WTC11 (cell line): ENCODE measurements around the gene NPTN. TPM values are rescaled to one million over a fixed set of nuclear protein-coding genes. Genes with fewer than 3 reads are reported as not detected.
"Not testable (repeated sequence)": the region's sequence is repeated elsewhere in the genome, so short reads cannot be mapped to it uniquely, and the experiment has no call there.

Experiments
- ATAC-seq: fragments of 200-7000 bp; cut with Tn5 transposase; 2 replicates; pipeline ENCODE4 v1.10.0; 2021; ENCODE audit warnings: mild to moderate bottlenecking, moderate library complexity
- CTCF ChIA-PET: fragments of 300-600 bp; sonication (Branson Sonifier 250); formaldehyde crosslinking; loops from one replicate; lab custom pipeline; 2021; ENCODE audit warnings: antibody characterized with exemption; lab: Charles Lee
- POLR2A ChIA-PET: fragments of 350-600 bp; sonication (Branson Sonifier 250); formaldehyde crosslinking; loops from one replicate; lab custom pipeline; 2021; ENCODE audit warnings: antibody characterized with exemption; lab: Charles Lee
- DNase-seq: peaks from one replicate; pipeline ENCODE4 v3.0.0; 2021; ENCODE audit warnings: low spot score
- H3K27ac Mint-ChIP-seq: 2 replicates; pipeline ENCODE4 v1.8.0; 2021; ENCODE audit warnings: mixed read lengths
- H3K27me3 Mint-ChIP-seq: 2 replicates; pipeline ENCODE4 v1.8.0; 2021; ENCODE audit warnings: low read depth, mild to moderate bottlenecking, moderate library complexity, mixed read lengths
- H3K36me3 Mint-ChIP-seq: 2 replicates; pipeline ENCODE4 v1.8.0; 2021; ENCODE audit warnings: mixed read lengths
- H3K4me1 Mint-ChIP-seq: 2 replicates; pipeline ENCODE4 v1.8.0; 2022; ENCODE audit warnings: mixed read lengths
- H3K4me3 Mint-ChIP-seq: 2 replicates; pipeline ENCODE4 v1.8.0; 2021; ENCODE audit warnings: mild to moderate bottlenecking, moderate library complexity, mixed read lengths
- H3K9me3 Mint-ChIP-seq: 2 replicates; pipeline ENCODE4 v1.8.0; 2021; ENCODE audit warnings: mixed read lengths
- AFF4 ChIP-seq: sonication (generic); formaldehyde crosslinking; IDR thresholded peaks from 2 replicates; pipeline ENCODE4 v1.8.1; 2023; ENCODE audit warnings: mild to moderate bottlenecking, missing genetic modification reagents, borderline replicate concordance
- CREM ChIP-seq: sonication (generic); formaldehyde crosslinking; IDR thresholded peaks from 2 replicates; pipeline ENCODE4 v1.8.1; 2022; ENCODE audit warnings: mild to moderate bottlenecking, missing genetic modification reagents, moderate library complexity
- CTCF ChIP-seq: fragments of 200-600 bp; IDR thresholded peaks from 2 replicates; pipeline ENCODE4 v1.8.0; 2022; ENCODE audit warnings: antibody characterized with exemption
- ELF4 ChIP-seq: sonication (generic); formaldehyde crosslinking; IDR thresholded peaks from 2 replicates; pipeline ENCODE4 v1.8.1; 2022; ENCODE audit warnings: low read depth, mild to moderate bottlenecking, moderate library complexity, missing genetic modification reagents
- FOXJ3 ChIP-seq: sonication (generic); formaldehyde crosslinking; IDR thresholded peaks from 2 replicates; pipeline ENCODE4 v1.9.0; 2021; ENCODE audit warnings: missing genetic modification reagents, mild to moderate bottlenecking, borderline replicate concordance
- GABPB1 ChIP-seq: sonication (generic); formaldehyde crosslinking; IDR thresholded peaks from 2 replicates; pipeline ENCODE4 v1.8.1; 2023; ENCODE audit warnings: mild to moderate bottlenecking, missing genetic modification reagents
- HMGXB4 ChIP-seq: sonication (generic); formaldehyde crosslinking; IDR thresholded peaks from 2 replicates; pipeline ENCODE4 v1.8.1; 2023; ENCODE audit warnings: mild to moderate bottlenecking, moderate library complexity, missing genetic modification reagents
- JUN ChIP-seq: sonication (generic); formaldehyde crosslinking; IDR thresholded peaks from 2 replicates; pipeline ENCODE4 v1.8.0; 2023; ENCODE audit warnings: mild to moderate bottlenecking, missing genetic modification reagents
- total RNA-seq: library from RNA; stranded (reverse); gene quantifications from 3 replicates; pipeline ENCODE4 v1.2.3, GENCODE V29; 2021
- TF ChIP-seq, protein P1 (sequence below): sonication (generic); formaldehyde crosslinking; IDR thresholded peaks from 2 replicates; pipeline ENCODE4 v1.8.0; 2022; ENCODE audit warnings: mild to moderate bottlenecking, missing genetic modification reagents
- TF ChIP-seq, protein P2 (sequence below): sonication (generic); formaldehyde crosslinking; IDR thresholded peaks from 2 replicates; pipeline ENCODE4 v1.8.1; 2022; ENCODE audit warnings: low read depth, mild to moderate bottlenecking, moderate library complexity, missing genetic modification reagents, borderline replicate concordance
- TF ChIP-seq, protein P3 (sequence below): sonication (generic); formaldehyde crosslinking; IDR thresholded peaks from 2 replicates; pipeline ENCODE4 v1.8.0; 2022; ENCODE audit warnings: mild to moderate bottlenecking, missing genetic modification reagents
- TF ChIP-seq, protein P4 (sequence below): fragments of 250-450 bp; sonication (Bioruptor Pico); IDR thresholded peaks from 2 replicates; pipeline ENCODE4 v1.9.0; 2021; ENCODE audit warnings: mild to moderate bottlenecking

The NPTN gene
- total RNA-seq, 1 experiment from 2014 or later: 116 TPM

GRCh38 chr15:73647259-73648013 lies 14.2 kb upstream of the NPTN start:
- ATAC-seq: no peak
- ChIA-PET CTCF (interaction anchor here (1.3 kb wide), 2 partner anchors 11 to 30 kb away, joined by 4 to 13 read pairs; no protein-coding TSS in a partner anchor), POLR2A (no interaction called here)
- no peak overlapping the region for H3K27ac Mint-ChIP-seq
- TF ChIP-seq, protein P1, sequence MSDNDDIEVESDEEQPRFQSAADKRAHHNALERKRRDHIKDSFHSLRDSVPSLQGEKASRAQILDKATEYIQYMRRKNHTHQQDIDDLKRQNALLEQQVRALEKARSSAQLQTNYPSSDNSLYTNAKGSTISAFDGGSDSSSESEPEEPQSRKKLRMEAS (CRISPR knock-in tag): no peak
- TF ChIP-seq GABPB1 (CRISPR knock-in tag): no peak
- no peak for TF ChIP-seq ELF4 (CRISPR knock-in tag)
- TF ChIP-seq, protein P2, sequence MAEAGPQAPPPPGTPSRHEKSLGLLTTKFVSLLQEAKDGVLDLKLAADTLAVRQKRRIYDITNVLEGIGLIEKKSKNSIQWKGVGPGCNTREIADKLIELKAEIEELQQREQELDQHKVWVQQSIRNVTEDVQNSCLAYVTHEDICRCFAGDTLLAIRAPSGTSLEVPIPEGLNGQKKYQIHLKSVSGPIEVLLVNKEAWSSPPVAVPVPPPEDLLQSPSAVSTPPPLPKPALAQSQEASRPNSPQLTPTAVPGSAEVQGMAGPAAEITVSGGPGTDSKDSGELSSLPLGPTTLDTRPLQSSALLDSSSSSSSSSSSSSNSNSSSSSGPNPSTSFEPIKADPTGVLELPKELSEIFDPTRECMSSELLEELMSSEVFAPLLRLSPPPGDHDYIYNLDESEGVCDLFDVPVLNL (CRISPR knock-in tag): no peak
- no peak for TF ChIP-seq AFF4
- TF ChIP-seq CTCF: no peak
- no peak for TF ChIP-seq HMGXB4 (CRISPR knock-in tag)
- TF ChIP-seq FOXJ3 (CRISPR knock-in tag): no peak
- TF ChIP-seq, protein P3, sequence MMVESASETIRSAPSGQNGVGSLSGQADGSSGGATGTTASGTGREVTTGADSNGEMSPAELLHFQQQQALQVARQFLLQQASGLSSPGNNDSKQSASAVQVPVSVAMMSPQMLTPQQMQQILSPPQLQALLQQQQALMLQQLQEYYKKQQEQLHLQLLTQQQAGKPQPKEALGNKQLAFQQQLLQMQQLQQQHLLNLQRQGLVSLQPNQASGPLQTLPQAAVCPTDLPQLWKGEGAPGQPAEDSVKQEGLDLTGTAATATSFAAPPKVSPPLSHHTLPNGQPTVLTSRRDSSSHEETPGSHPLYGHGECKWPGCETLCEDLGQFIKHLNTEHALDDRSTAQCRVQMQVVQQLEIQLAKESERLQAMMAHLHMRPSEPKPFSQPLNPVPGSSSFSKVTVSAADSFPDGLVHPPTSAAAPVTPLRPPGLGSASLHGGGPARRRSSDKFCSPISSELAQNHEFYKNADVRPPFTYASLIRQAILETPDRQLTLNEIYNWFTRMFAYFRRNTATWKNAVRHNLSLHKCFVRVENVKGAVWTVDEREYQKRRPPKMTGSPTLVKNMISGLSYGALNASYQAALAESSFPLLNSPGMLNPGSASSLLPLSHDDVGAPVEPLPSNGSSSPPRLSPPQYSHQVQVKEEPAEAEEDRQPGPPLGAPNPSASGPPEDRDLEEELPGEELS (CRISPR knock-in tag): no peak
- TF ChIP-seq JUN (CRISPR knock-in tag): no peak
- TF ChIP-seq, protein P4, sequence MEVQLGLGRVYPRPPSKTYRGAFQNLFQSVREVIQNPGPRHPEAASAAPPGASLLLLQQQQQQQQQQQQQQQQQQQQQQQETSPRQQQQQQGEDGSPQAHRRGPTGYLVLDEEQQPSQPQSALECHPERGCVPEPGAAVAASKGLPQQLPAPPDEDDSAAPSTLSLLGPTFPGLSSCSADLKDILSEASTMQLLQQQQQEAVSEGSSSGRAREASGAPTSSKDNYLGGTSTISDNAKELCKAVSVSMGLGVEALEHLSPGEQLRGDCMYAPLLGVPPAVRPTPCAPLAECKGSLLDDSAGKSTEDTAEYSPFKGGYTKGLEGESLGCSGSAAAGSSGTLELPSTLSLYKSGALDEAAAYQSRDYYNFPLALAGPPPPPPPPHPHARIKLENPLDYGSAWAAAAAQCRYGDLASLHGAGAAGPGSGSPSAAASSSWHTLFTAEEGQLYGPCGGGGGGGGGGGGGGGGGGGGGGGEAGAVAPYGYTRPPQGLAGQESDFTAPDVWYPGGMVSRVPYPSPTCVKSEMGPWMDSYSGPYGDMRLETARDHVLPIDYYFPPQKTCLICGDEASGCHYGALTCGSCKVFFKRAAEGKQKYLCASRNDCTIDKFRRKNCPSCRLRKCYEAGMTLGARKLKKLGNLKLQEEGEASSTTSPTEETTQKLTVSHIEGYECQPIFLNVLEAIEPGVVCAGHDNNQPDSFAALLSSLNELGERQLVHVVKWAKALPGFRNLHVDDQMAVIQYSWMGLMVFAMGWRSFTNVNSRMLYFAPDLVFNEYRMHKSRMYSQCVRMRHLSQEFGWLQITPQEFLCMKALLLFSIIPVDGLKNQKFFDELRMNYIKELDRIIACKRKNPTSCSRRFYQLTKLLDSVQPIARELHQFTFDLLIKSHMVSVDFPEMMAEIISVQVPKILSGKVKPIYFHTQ (CRISPR knock-in tag): no peak
- no peak for TF ChIP-seq CREM (CRISPR knock-in tag)
- TF ChIP-seq, all 79 proteins: peak for 0
- Mint-ChIP-seq H3K4me1 (peaks cover 4% of the 10 kb centered on the region; the same call in 1 of the 2 replicates), H3K27me3 (0 out of 2 replicates have a peak, but pooled peaks cover 3% of the 10 kb centered on the region), H3K4me3 (no peak overlapping the region), H3K9me3 (peaks cover 3% of the 10 kb centered on the region), H3K36me3 (no peaks in the 10 kb centered on the region)
- DNase-seq: no peak

GRCh38 chr15:73639464-73639863 lies 6.3 kb upstream of the NPTN start:
- H3K9me3 Mint-ChIP-seq, H3K4me3 Mint-ChIP-seq, H3K27ac Mint-ChIP-seq, POLR2A ChIA-PET, H3K27me3 Mint-ChIP-seq, ATAC-seq, H3K36me3 Mint-ChIP-seq, DNase-seq: not testable (repeated sequence)
- CTCF ChIA-PET: interaction anchor here (2.2 kb wide), 1 partner anchor 65 kb away, joined by 6 read pairs; no protein-coding TSS in a partner anchor
- peaks cover 15% of the 10 kb centered on the region for H3K4me1 Mint-ChIP-seq
